Measurements from ENCODE around the gene GPC6. TPM values are rescaled to one million over a fixed set of nuclear protein-coding genes. Genes with fewer than 3 reads are reported as not detected.

Gene GPC6
- polyA plus RNA-seq, 1 of the 3 experiments (the other 2 are of a cell fraction) = 6.7 TPM

- no peaks in the 10 kb centered on the region for H4K20me1 ChIP-seq (ENCODE audit: insufficient read depth)
- POLR2A ChIA-PET = no interaction called here
- WGBS (ENCODE audit: low lambda C conversion rate) = 20% methylated on average over 1 of the region's 1 CpG
- no peaks in the 10 kb centered on the region for H3K9me2 ChIP-seq
- CTCF ChIA-PET = interaction anchor here (1.2 to 2.5 kb wide), 2 partner anchors 16 to 129 kb away, joined by 3 to 13 read pairs; no protein-coding TSS in a partner anchor
- no peaks in the 10 kb centered on the region for H3F3A ChIP-seq (replicated peaks; ENCODE audit: insufficient read depth)
- H3K36me3 ChIP-seq (replicated peaks in 1 of 2; ENCODE audit: control insufficient read depth in 1 of 2, insufficient read depth in 2 of 2, low read length in 1 of 2) = no peaks in the 10 kb centered on the region
- H3K9me3 ChIP-seq = no peaks in the 10 kb centered on the region
- H2AFZ ChIP-seq (ENCODE audit: low read depth) = no peak overlapping the region
- H3K4me2 ChIP-seq = no peak overlapping the region
- no peak overlapping the region for H3K27ac ChIP-seq (ENCODE audit: low read depth in 2 of 2, low read length in 1 of 2)
- TF ChIP-seq USF1 (IDR thresholded peaks at IDR 0.05; ENCODE audit: borderline replicate concordance, low read depth) = no peak
- peak; percentile 21 for TF ChIP-seq PBX3 (IDR thresholded peaks at IDR 0.05)
- TF ChIP-seq FOSL2 (IDR thresholded peaks at IDR 0.05; ENCODE audit: borderline replicate concordance, low read depth) = peak; percentile 21; the same call in 1 of the 2 replicates
- H3K4me1 ChIP-seq (ENCODE audit: control insufficient read depth in 1 of 2, insufficient read depth in 2 of 2, low read depth in 1 of 2, low read length in 1 of 2) = peaks cover 0 to 5% of the 10 kb centered on the region in 2 experiments; a peak in 3 of 4 replicates
- H3K9ac ChIP-seq = no peak overlapping the region
- no peaks in the 10 kb centered on the region for H3K27me3 ChIP-seq (ENCODE audit: insufficient read depth)
- no peaks in the 10 kb centered on the region for H3K79me2 ChIP-seq (ENCODE audit: insufficient read depth)
- no peak overlapping the region for H3K4me3 ChIP-seq (ENCODE audit: low read depth in 2 of 2, low read length in 1 of 2)
- no peak for DNase-seq
Observed at GRCh38 chr13:94419304-94419924, 1192.8 kb downstream of the GPC6 start.

- DNase-seq = no peak
- no peaks in the 10 kb centered on the region for H3K27me3 ChIP-seq (ENCODE audit: insufficient read depth)
- CTCF ChIA-PET = interaction anchor here (0.6 to 2.5 kb wide), 2 partner anchors 16 to 34 kb away, joined by 3 to 13 read pairs; no protein-coding TSS in a partner anchor
- H3K4me1 ChIP-seq (ENCODE audit: control insufficient read depth in 1 of 2, insufficient read depth in 2 of 2, low read depth in 1 of 2, low read length in 1 of 2) = peaks cover 0 to 2% of the 10 kb centered on the region in 2 experiments; a peak in 3 of 4 replicates
- TF ChIP-seq USF1 (IDR thresholded peaks at IDR 0.05; ENCODE audit: borderline replicate concordance, low read depth) (no peak), JUND (IDR thresholded peaks at IDR 0.05) (no peak), REST (IDR thresholded peaks at IDR 0.05; ENCODE audit: low read depth, low read length) (no peak), EP300 (IDR thresholded peaks at IDR 0.05; ENCODE audit: borderline replicate concordance in 1 of 2, low read depth in 1 of 2, low read length in 1 of 2) (no peak), RAD21 (IDR thresholded peaks at IDR 0.05; ENCODE audit: low read length) (no peak), NRF1 (IDR thresholded peaks at IDR 0.05; ENCODE audit: low read depth, low read length) (no peak), CHD2 (IDR thresholded peaks at IDR 0.05; ENCODE audit: low read length, partially characterized antibody) (no peak), GABPA (IDR thresholded peaks at IDR 0.05; ENCODE audit: low read depth) (no peak), CTCF (IDR thresholded peaks at IDR 0.05) (no peak), POLR2AphosphoS5 (IDR thresholded peaks at IDR 0.05; ENCODE audit: low read depth, low read length) (no peak), MAX (IDR thresholded peaks at IDR 0.05; ENCODE audit: low read depth) (no peak), FOXJ3 (CRISPR knock-in tag; IDR thresholded peaks at IDR 0.05) (no peak), GATA2 (CRISPR knock-in tag; IDR thresholded peaks at IDR 0.05) (no peak), SIN3A (IDR thresholded peaks at IDR 0.05; ENCODE audit: borderline replicate concordance, low read depth, low read length) (no peak), EZH2phosphoT487 (IDR thresholded peaks at IDR 0.05; ENCODE audit: borderline replicate concordance, low read depth) (no peak), RXRA (IDR thresholded peaks at IDR 0.05; ENCODE audit: borderline replicate concordance, low read depth) (no peak)
- no peak overlapping the region for H3K27ac ChIP-seq (ENCODE audit: low read depth in 2 of 2, low read length in 1 of 2)
- H3K9ac ChIP-seq = no peak overlapping the region
- H3K4me3 ChIP-seq (ENCODE audit: low read depth in 2 of 2, low read length in 1 of 2) = no peak overlapping the region
- H3K4me2 ChIP-seq = no peak overlapping the region
- no peaks in the 10 kb centered on the region for H4K20me1 ChIP-seq (ENCODE audit: insufficient read depth)
- POLR2A ChIA-PET = no interaction called here
- H3F3A ChIP-seq (replicated peaks; ENCODE audit: insufficient read depth) = no peaks in the 10 kb centered on the region
- no peak overlapping the region for H2AFZ ChIP-seq (ENCODE audit: low read depth)
- H3K36me3 ChIP-seq (replicated peaks in 1 of 2; ENCODE audit: control insufficient read depth in 1 of 2, insufficient read depth in 2 of 2, low read length in 1 of 2) = no peaks in the 10 kb centered on the region
- H3K79me2 ChIP-seq (ENCODE audit: insufficient read depth) = no peaks in the 10 kb centered on the region
- 15% methylated on average over 1 of the region's 1 CpG for whole genome bisulfite sequencing (ENCODE audit: low lambda C conversion rate)
- H3K9me2 ChIP-seq = no peaks in the 10 kb centered on the region
- no peaks in the 10 kb centered on the region for H3K9me3 ChIP-seq
Observed at GRCh38 chr13:94419925-94420305, 1193.3 kb downstream of the GPC6 start.
